Keratinocyte (primary cell): Measurements from ENCODE around the gene INHBB. TPM values are rescaled to one million over a fixed set of nuclear protein-coding genes. Genes with fewer than 3 reads are reported as not detected.

Experiments used
- DNase-seq: peaks from one replicate; pipeline ENCODE4 v3.0.0-alpha.2; 2011; ENCODE audit warnings: low read depth, missing footprints, low spot score
- FAIRE-seq: peaks from 2 replicates; lab custom pipeline; 2011; peaks lifted over from hg19 to GRCh38; lab: Jason Lieb, UNC
- H2AFZ ChIP-seq: 2 replicates; pipeline ENCODE4 v1.6.0; 2012; ENCODE audit warnings: low read length, control low read depth, inconsistent platforms; ENCODE audit not compliant: control insufficient read depth
- H3K27ac ChIP-seq: 2 replicates; pipeline ENCODE4 v1.5.1; 2011; ENCODE audit warnings: low read length; ENCODE audit not compliant: control insufficient read depth, insufficient read depth
- H3K27me3 ChIP-seq: 3 replicates; pipeline ENCODE4 v1.6.0; 2011; ENCODE audit warnings: low read length; ENCODE audit not compliant: control insufficient read depth, insufficient read depth; ENCODE audit errors: extremely low read depth
- H3K36me3 ChIP-seq, 2 experiments: 2 replicates in 1 of 2; 3 replicates in 1 of 2; pipeline ENCODE4 v1.5.1; 2011; ENCODE audit warnings: low read length in 2 of 2, mild to moderate bottlenecking in 1 of 2; ENCODE audit not compliant: control insufficient read depth in 2 of 2, insufficient read depth in 2 of 2; ENCODE audit errors: extremely low read depth in 1 of 2
- H3K4me1 ChIP-seq: 3 replicates; pipeline ENCODE4 v1.5.1; 2011; ENCODE audit warnings: low read length; ENCODE audit not compliant: control insufficient read depth, insufficient read depth; ENCODE audit errors: extremely low read depth
- H3K4me2 ChIP-seq: 3 replicates; pipeline ENCODE4 v1.6.0; 2011; ENCODE audit warnings: low read depth, low read length; ENCODE audit not compliant: control insufficient read depth, insufficient read depth; ENCODE audit errors: extremely low read depth
- H3K4me3 ChIP-seq, 3 experiments: fragments of 200-600 bp in 1 of 3; sonication (generic) in 1 of 3; 2 replicates in 2 of 3; 3 replicates in 1 of 3; pipeline ENCODE4 v1.5.1; 2011 to 2016; ENCODE audit warnings: low read length in 3 of 3, mild to moderate bottlenecking in 3 of 3, control low read depth in 2 of 3, inconsistent platforms in 1 of 3, low read depth in 1 of 3, mixed read lengths in 1 of 3, mixed run types in 1 of 3, moderate library complexity in 1 of 3; ENCODE audit not compliant: control insufficient read depth in 2 of 3, insufficient read depth in 2 of 3; ENCODE audit errors: extremely low read depth in 1 of 3
- H3K79me2 ChIP-seq: 2 replicates; pipeline ENCODE4 v1.6.0; 2012; ENCODE audit warnings: low read length; ENCODE audit not compliant: control insufficient read depth, insufficient read depth
- H3K9ac ChIP-seq: 3 replicates; pipeline ENCODE4 v1.6.0; 2011; ENCODE audit warnings: low read length; ENCODE audit not compliant: control insufficient read depth, insufficient read depth; ENCODE audit errors: extremely low read depth
- H3K9me1 ChIP-seq: 3 replicates; pipeline ENCODE4 v1.6.0; 2011; ENCODE audit warnings: low read length; ENCODE audit not compliant: control insufficient read depth, insufficient read depth; ENCODE audit errors: extremely low read depth
- H3K9me3 ChIP-seq: 2 replicates; pipeline ENCODE4 v1.5.1; 2012; ENCODE audit warnings: low read depth, low read length; ENCODE audit not compliant: control insufficient read depth
- H4K20me1 ChIP-seq: 3 replicates; pipeline ENCODE4 v1.6.0; 2011; ENCODE audit warnings: low read length; ENCODE audit not compliant: control insufficient read depth, insufficient read depth; ENCODE audit errors: extremely low read depth
- EZH2 ChIP-seq: IDR thresholded peaks from one replicate; pipeline ENCODE4 v1.6.1; 2012; ENCODE audit warnings: inconsistent platforms, mild to moderate bottlenecking, low read length, moderate library complexity
- dilution Hi-C: fragments of 300-500 bp; cut with MboI; formaldehyde crosslinking; loops from one replicate; pipeline ENCODE4 v1.7.0; 2020; ENCODE audit warnings: low sequenced_read_pairs; ENCODE audit not compliant: extremely low pct_ligation_motif_present
- polyA plus RNA-seq, 5 experiments: library from polyadenylated mRNA; depleted of rRNA in 3 of 5; stranded (reverse) in 3 of 5; stranded (forward) in 1 of 5; unstranded in 1 of 5; fragments of >200 nt; gene quantifications; 1 replicate in 1 of 5; 2 replicates in 3 of 5; 3 replicates in 1 of 5; pipeline versions ENCODE4 v1.2.1 to v1.2.3, GENCODE V29; 2011 to 2012; ENCODE audit warnings: missing spikeins in 2 of 5, low read depth in 1 of 5, low replicate concordance in 1 of 5
- TF ChIP-seq, protein P1 (sequence below), 3 experiments: IDR thresholded peaks in 1 of 3; conservative IDR thresholded peaks in 1 of 3; optimal IDR thresholded peaks in 1 of 3; 2 replicates in 2 of 3; 3 replicates in 1 of 3; pipeline versions ENCODE3 to v1.5.1; 2011; ENCODE audit warnings: low read length in 3 of 3, mild to moderate bottlenecking in 3 of 3, moderate library complexity in 2 of 3, control low read depth in 1 of 3, inconsistent platforms in 1 of 3; ENCODE audit not compliant: insufficient read depth in 2 of 3; ENCODE audit errors: extremely low read depth in 1 of 3

INHBB gene
- polyA plus RNA-seq, 1 donor (not counting 4 experiments of a cell fraction or from before 2014, with no cell fraction given), result not detected

- dilution Hi-C loops, result no loop called here
- no peaks in the 10 kb centered on the region for H3K79me2 ChIP-seq
- no peak for DNase-seq
Observed at GRCh38 chr2:120344214-120344975, 1.5 kb upstream of the INHBB start.

GRCh38 chr2:120344976-120345581, 857 bp upstream of the INHBB start:
- Histone ChIP-seq H3K9me1 (no peaks in the 10 kb centered on the region), H2AFZ (peak overlapping the region; percentile 16), H3K27ac (no peak overlapping the region), H3K79me2 (no peaks in the 10 kb centered on the region), H3K4me2 (peak overlapping the region; percentile 56), H4K20me1 (no peaks in the 10 kb centered on the region), H3K9ac (no peak overlapping the region), H3K9me3 (no peaks in the 10 kb centered on the region), H3K36me3 (no peaks in the 10 kb centered on the region), H3K4me3 (peak overlapping the region; percentile 11 to 20 (median 18)), H3K27me3 (peaks cover 75% of the 10 kb centered on the region), H3K4me1 (peaks cover 3% of the 10 kb centered on the region)
- dilution Hi-C loops, result no loop called here
- FAIRE-seq (no peak), DNase-seq (no peak)
- TF ChIP-seq, protein P1, sequence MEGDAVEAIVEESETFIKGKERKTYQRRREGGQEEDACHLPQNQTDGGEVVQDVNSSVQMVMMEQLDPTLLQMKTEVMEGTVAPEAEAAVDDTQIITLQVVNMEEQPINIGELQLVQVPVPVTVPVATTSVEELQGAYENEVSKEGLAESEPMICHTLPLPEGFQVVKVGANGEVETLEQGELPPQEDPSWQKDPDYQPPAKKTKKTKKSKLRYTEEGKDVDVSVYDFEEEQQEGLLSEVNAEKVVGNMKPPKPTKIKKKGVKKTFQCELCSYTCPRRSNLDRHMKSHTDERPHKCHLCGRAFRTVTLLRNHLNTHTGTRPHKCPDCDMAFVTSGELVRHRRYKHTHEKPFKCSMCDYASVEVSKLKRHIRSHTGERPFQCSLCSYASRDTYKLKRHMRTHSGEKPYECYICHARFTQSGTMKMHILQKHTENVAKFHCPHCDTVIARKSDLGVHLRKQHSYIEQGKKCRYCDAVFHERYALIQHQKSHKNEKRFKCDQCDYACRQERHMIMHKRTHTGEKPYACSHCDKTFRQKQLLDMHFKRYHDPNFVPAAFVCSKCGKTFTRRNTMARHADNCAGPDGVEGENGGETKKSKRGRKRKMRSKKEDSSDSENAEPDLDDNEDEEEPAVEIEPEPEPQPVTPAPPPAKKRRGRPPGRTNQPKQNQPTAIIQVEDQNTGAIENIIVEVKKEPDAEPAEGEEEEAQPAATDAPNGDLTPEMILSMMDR (optimal IDR thresholded peaks at IDR 0.05 in 1 of 3, IDR thresholded peaks at IDR 0.05 in 1 of 3, conservative IDR thresholded peaks at IDR 0.05 in 1 of 3; ENCODE audit: extremely low read depth in 1 of 3, insufficient read depth in 2 of 3, low read length in 3 of 3), result no peak
- TF ChIP-seq EZH2, result peak; percentile 82

More at GRCh38 chr2:120344214-120344975, 1.5 kb upstream of the INHBB start:
- no peaks in the 10 kb centered on the region for H3K36me3 ChIP-seq
- no peaks in the 10 kb centered on the region for H3K9me3 ChIP-seq
- no peaks in the 10 kb centered on the region for H3K9me1 ChIP-seq
- H3K27me3 ChIP-seq, result peaks cover 69% of the 10 kb centered on the region
- peak overlapping the region in 2 of 3 experiments; percentile 18 to 20 for H3K4me3 ChIP-seq
- no peak overlapping the region for H3K9ac ChIP-seq
- peaks cover 3% of the 10 kb centered on the region for H3K4me1 ChIP-seq
- no peaks in the 10 kb centered on the region for H4K20me1 ChIP-seq
- FAIRE-seq, result no peak
- peak overlapping the region; percentile 56 for H3K4me2 ChIP-seq
- no peak overlapping the region for H3K27ac ChIP-seq
- H2AFZ ChIP-seq, result no peak overlapping the region
- TF ChIP-seq, protein P1 (optimal IDR thresholded peaks at IDR 0.05 in 1 of 3, IDR thresholded peaks at IDR 0.05 in 1 of 3, conservative IDR thresholded peaks at IDR 0.05 in 1 of 3; ENCODE audit: extremely low read depth in 1 of 3, insufficient read depth in 2 of 3, low read length in 3 of 3), result peak in 1 of 3 experiments; percentile 32
- TF ChIP-seq EZH2, result no peak
